Gastrocnemius medialis (tissue), 4 donors: ENCODE data around the gene BEST1. TPM values are rescaled to one million over a fixed set of nuclear protein-coding genes. Genes with fewer than 3 reads are reported as not detected.

Experiments used
- ATAC-seq, 2 donors: fragments of 150-250 bp; one replicate each; pipeline ENCODE4 v1.9.1; 2016
- DNase-seq, 2 donors: peaks; one replicate each; pipeline ENCODE4 v3.0.0-alpha.2; 2019
- H3K27ac ChIP-seq, 4 donors: fragments of 200-600 bp; sonication (generic); 1 replicate in 1 of 4; 2 replicates in 3 of 4; pipeline ENCODE4 v1.5.1; 2016 to 2018; ENCODE audit warnings: mild to moderate bottlenecking in 2 of 4, moderate library complexity in 1 of 4
- H3K27me3 ChIP-seq, 3 donors: fragments of 200-600 bp; sonication (generic) in 2 of 3; 1 replicate in 1 of 3; 2 replicates in 2 of 3; pipeline versions ENCODE4 v1.5.1 to v1.6.0; 2016 to 2019; ENCODE audit warnings: mild to moderate bottlenecking in 1 of 3, moderate library complexity in 1 of 3
- H3K36me3 ChIP-seq, 2 donors: fragments of 200-600 bp; sonication (generic) in 1 of 2; one replicate each; pipeline ENCODE4 v1.5.1; 2017 to 2018
- H3K4me1 ChIP-seq, 2 donors: fragments of 200-600 bp; sonication (generic) in 1 of 2; one replicate each; pipeline ENCODE4 v1.5.1; 2016 to 2017; ENCODE audit warnings: mild to moderate bottlenecking in 2 of 2
- H3K4me3 ChIP-seq, 4 donors: fragments of 200-600 bp; sonication (generic) in 3 of 4; 1 replicate in 1 of 4; 2 replicates in 3 of 4; pipeline ENCODE4 v1.5.1; 2016 to 2019; ENCODE audit warnings: mild to moderate bottlenecking in 2 of 4
- H3K9me3 ChIP-seq, 3 donors: fragments of 200-600 bp; sonication (generic) in 2 of 3; 1 replicate in 1 of 3; 2 replicates in 2 of 3; pipeline ENCODE4 v1.5.1; 2016 to 2019
- CTCF ChIP-seq, 5 experiments: fragments of 450-650 bp in 3 of 5; fragments of 200-600 bp in 2 of 5; sonication (generic) in 2 of 5; IDR thresholded peaks in 4 of 5; conservative IDR thresholded peaks in 1 of 5; 1 replicate in 4 of 5; 2 replicates in 1 of 5; pipeline ENCODE4 v1.5.1; 2016 to 2019; ENCODE audit warnings: antibody characterized with exemption in 5 of 5, mild to moderate bottlenecking in 3 of 5, moderate library complexity in 3 of 5
- POLR2A ChIP-seq, 2 donors: fragments of 450-650 bp; IDR thresholded peaks; one replicate each; pipeline ENCODE4 v1.6.1; 2017; ENCODE audit warnings: antibody characterized with exemption in 2 of 2, mild to moderate bottlenecking in 2 of 2, moderate library complexity in 2 of 2
- in situ Hi-C, 4 donors: fragments of 200-750 bp; cut with MboI; loops; one replicate each; pipeline versions ENCODE4 v1.15.0 to v1.8.0; 2017; ENCODE audit warnings: low sequenced_read_pairs in 4 of 4
- intact Hi-C: fragments of 100-400 bp; cut with DNase I; formaldehyde crosslinking; loops from one replicate; pipeline ENCODE4 v1.15.1; 2023; ENCODE audit warnings: low total_unique reads
- total RNA-seq, 4 donors: library from RNA; depleted of rRNA; stranded (reverse); fragments of >200 nt; gene quantifications; one replicate each; pipeline versions ENCODE4 v1.1.0 to v1.2.3, GENCODE V29; 2016

BEST1 gene
- total RNA-seq, 4 donors from 2014 or later: 0.93 to 1.7 (median 0.94) TPM; not detected in 1

DNA sequence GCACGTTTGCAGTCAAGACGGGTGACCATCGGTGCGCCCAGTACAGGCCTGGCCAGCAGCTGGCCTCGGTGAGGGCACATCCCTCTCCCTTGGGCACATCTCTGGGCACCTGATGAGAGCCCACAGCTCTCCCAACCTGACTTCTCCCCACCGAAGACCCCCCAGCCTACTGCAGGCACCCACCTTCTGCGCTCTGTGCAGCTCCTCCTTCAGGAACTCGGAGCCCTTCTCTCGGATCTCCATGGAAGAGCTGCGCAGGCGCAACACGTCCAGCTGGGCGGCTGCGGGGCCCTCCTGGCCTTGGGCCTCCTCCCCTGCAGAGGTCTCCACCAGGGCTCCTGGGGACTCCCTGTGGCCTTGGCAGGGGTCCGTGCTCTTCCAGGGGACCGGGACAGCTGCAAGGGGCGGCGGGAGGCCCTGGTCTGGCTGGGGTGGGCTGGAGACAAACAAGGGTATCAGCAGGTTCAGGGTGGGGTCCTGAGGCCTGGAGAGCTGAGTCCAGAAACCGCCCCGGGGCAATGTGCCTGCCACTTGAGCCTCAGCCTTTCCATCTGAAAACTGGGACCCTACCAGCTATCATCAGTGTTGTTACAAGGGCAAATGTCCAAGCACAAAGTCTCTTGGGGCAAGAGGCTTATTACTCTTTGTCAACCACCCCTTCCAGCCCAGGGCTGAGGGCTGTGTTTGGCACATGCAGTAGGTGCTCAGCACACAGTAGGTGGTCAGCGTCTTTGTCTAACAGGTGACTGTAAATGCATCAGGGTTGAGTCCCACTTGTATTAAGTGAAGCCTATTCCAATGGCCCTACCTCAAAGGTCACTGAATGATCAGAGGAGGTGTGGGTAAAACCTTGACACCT, 42.1 kb upstream of the BEST1 start:
- Histone ChIP-seq H3K27me3 (no peaks in the 10 kb centered on the region), H3K4me1 (no peaks in the 10 kb centered on the region), H3K27ac (no peak overlapping the region), H3K36me3 (no peaks in the 10 kb centered on the region), H3K4me3 (no peak overlapping the region), H3K9me3 (no peaks in the 10 kb centered on the region)
- in situ Hi-C loops (no loop called here), intact Hi-C loops (no loop called here)
- no peak for DNase-seq
- TF ChIP-seq POLR2A (IDR thresholded peaks at IDR 0.05) (no peak), CTCF (IDR thresholded peaks at IDR 0.05 in 4 of 5, conservative IDR thresholded peaks at IDR 0.05 in 1 of 5) (no peak)
- ATAC-seq: no peak

GRCh38 chr11:61908730-61909316, 41.3 kb upstream of the BEST1 start:
- Histone ChIP-seq H3K27ac (no peak overlapping the region), H3K4me3 (no peak overlapping the region), H3K9me3 (no peaks in the 10 kb centered on the region), H3K27me3 (no peaks in the 10 kb centered on the region), H3K4me1 (no peaks in the 10 kb centered on the region), H3K36me3 (no peaks in the 10 kb centered on the region)
- TF ChIP-seq CTCF (IDR thresholded peaks at IDR 0.05 in 4 of 5, conservative IDR thresholded peaks at IDR 0.05 in 1 of 5): no peak
- TF ChIP-seq POLR2A (IDR thresholded peaks at IDR 0.05): no peak
- DNase-seq (peak in 1 of 2 donors; percentile 31), ATAC-seq (no peak)
- intact Hi-C loops (no loop called here), in situ Hi-C loops (no loop called here)

GRCh38 chr11:61910187-61911127, 39.7 kb upstream of the BEST1 start:
- peak overlapping the region in 2 of 4 donors; percentile 3 to 32 for H3K27ac ChIP-seq
- H3K36me3 ChIP-seq: no peaks in the 10 kb centered on the region
- peak in 1 of 2 donors; percentile 21 for ATAC-seq
- H3K27me3 ChIP-seq: no peaks in the 10 kb centered on the region
- no peaks in the 10 kb centered on the region for H3K9me3 ChIP-seq
- intact Hi-C loops (no loop called here), in situ Hi-C loops (no loop called here)
- no peak overlapping the region for H3K4me3 ChIP-seq
- no peaks in the 10 kb centered on the region for H3K4me1 ChIP-seq
- no peak for TF ChIP-seq POLR2A (IDR thresholded peaks at IDR 0.05)
- no peak for TF ChIP-seq CTCF (IDR thresholded peaks at IDR 0.05 in 4 of 5, conservative IDR thresholded peaks at IDR 0.05 in 1 of 5)
- peak in 1 of 2 donors; percentile 1 for DNase-seq

- DNase-seq: peak; percentile 1 to 3
- H3K4me3 ChIP-seq: no peak overlapping the region
- peak overlapping the region in 2 of 4 donors; percentile 3 to 32 for H3K27ac ChIP-seq
- no peaks in the 10 kb centered on the region for H3K27me3 ChIP-seq
- intact Hi-C loops (no loop called here), in situ Hi-C loops (no loop called here)
- no peaks in the 10 kb centered on the region for H3K9me3 ChIP-seq
- no peaks in the 10 kb centered on the region for H3K4me1 ChIP-seq
- ATAC-seq: no peak
- TF ChIP-seq POLR2A (IDR thresholded peaks at IDR 0.05) (no peak), CTCF (IDR thresholded peaks at IDR 0.05 in 4 of 5, conservative IDR thresholded peaks at IDR 0.05 in 1 of 5) (no peak)
- no peaks in the 10 kb centered on the region for H3K36me3 ChIP-seq
Observed at GRCh38 chr11:61911128-61911700, 38.9 kb upstream of the BEST1 start.
